ENCODE data around the gene NR1I2. TPM values are rescaled to one million over a fixed set of nuclear protein-coding genes. Genes with fewer than 3 reads are reported as not detected.
A peak's percentile ranks its signal among the peaks of the same experiment; 100 is the strongest.

NR1I2 gene
- total RNA-seq, 1 donor from 2014 or later, result not detected

DNA sequence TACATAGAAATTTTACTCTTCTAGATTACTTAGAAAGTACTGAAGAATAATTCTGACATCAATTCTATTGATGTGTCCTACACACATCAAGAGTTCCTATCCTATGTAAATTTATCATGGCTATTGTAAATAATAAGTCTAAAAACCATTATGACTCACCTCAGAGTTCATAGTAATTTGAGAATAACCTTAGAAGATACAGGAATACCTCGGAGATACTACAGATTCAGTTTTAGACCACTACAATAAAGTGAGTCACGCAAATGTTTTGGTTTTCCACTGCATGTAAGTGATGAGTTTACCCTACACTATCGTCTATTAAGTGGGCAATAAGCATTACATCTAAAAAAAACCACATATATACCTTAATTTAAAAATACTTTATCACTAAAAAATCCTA is 74.8 kb downstream of the NR1I2 start:
- Mint-ChIP-seq H3K4me3 (ENCODE audit: unreplicated experiment) (no peak overlapping the region), H3K27ac (ENCODE audit: unreplicated experiment) (no peak overlapping the region), H3K9me3 (ENCODE audit: unreplicated experiment) (peaks cover 10% of the 10 kb centered on the region), H3K4me1 (ENCODE audit: low read depth, unreplicated experiment) (no peaks in the 10 kb centered on the region), H3K36me3 (ENCODE audit: low read depth, unreplicated experiment) (peaks cover 46% of the 10 kb centered on the region), H3K27me3 (ENCODE audit: low read depth, unreplicated experiment) (no peaks in the 10 kb centered on the region)
- H3K4me2 ChIP-seq (ENCODE audit: low read length), result no peak overlapping the region
- H2AFZ ChIP-seq (ENCODE audit: low read depth, low read length), result no peak overlapping the region
- no peak for TF ChIP-seq EZH2 (IDR thresholded peaks at IDR 0.05; ENCODE audit: insufficient read depth, low read length)
- TF ChIP-seq, protein P1, sequence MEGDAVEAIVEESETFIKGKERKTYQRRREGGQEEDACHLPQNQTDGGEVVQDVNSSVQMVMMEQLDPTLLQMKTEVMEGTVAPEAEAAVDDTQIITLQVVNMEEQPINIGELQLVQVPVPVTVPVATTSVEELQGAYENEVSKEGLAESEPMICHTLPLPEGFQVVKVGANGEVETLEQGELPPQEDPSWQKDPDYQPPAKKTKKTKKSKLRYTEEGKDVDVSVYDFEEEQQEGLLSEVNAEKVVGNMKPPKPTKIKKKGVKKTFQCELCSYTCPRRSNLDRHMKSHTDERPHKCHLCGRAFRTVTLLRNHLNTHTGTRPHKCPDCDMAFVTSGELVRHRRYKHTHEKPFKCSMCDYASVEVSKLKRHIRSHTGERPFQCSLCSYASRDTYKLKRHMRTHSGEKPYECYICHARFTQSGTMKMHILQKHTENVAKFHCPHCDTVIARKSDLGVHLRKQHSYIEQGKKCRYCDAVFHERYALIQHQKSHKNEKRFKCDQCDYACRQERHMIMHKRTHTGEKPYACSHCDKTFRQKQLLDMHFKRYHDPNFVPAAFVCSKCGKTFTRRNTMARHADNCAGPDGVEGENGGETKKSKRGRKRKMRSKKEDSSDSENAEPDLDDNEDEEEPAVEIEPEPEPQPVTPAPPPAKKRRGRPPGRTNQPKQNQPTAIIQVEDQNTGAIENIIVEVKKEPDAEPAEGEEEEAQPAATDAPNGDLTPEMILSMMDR (IDR thresholded peaks at IDR 0.05; ENCODE audit: insufficient read depth, low read depth, low read length), result no peak
- H3K4me1 ChIP-seq (ENCODE audit: insufficient read depth, low read length), result no peaks in the 10 kb centered on the region
- no peaks in the 10 kb centered on the region for H3K27me3 ChIP-seq (ENCODE audit: insufficient read depth, low read length)
- H4K20me1 ChIP-seq (ENCODE audit: insufficient read depth, low read length), result peaks cover 5% of the 10 kb centered on the region
- H3K9ac ChIP-seq (ENCODE audit: low read length), result no peak overlapping the region
- H3K36me3 ChIP-seq (ENCODE audit: insufficient read depth, low read length), result no peaks in the 10 kb centered on the region
- peak; percentile 15 for DNase-seq (ENCODE audit: low read depth)
- H3K27ac ChIP-seq (ENCODE audit: low read depth, low read length), result no peak overlapping the region
- no peaks in the 10 kb centered on the region for H3K79me2 ChIP-seq (ENCODE audit: insufficient read depth, low read length)
- no peaks in the 10 kb centered on the region for H3K9me3 ChIP-seq (ENCODE audit: insufficient read depth, low read depth, low read length)
- no peak overlapping the region for H3K4me3 ChIP-seq (ENCODE audit: insufficient read depth, low read depth, low read length)
- FAIRE-seq, result no peak

DNA sequence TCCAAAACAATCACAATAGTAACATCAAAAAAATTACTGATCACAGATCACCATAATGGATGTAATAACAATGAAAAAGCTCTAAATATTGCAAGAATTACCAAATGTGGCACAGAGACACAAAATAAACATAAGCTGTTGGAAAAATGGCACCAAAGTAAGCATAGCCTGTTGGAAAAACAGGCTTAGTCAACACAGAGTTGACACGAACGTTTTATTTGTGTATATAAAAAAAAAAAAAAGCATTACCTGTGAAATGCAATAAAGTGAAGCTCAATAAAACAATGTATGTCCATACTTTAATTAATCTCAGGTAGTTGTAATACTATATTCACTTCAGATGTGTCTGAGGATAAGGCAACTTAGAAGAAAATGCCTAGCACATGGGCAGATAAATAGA is 77.1 kb downstream of the NR1I2 start:
- H3K27ac Mint-ChIP-seq (ENCODE audit: unreplicated experiment), result no peak overlapping the region
- TF ChIP-seq EZH2 (IDR thresholded peaks at IDR 0.05; ENCODE audit: insufficient read depth, low read length), result no peak
- TF ChIP-seq, protein P1 (IDR thresholded peaks at IDR 0.05; ENCODE audit: insufficient read depth, low read depth, low read length), result no peak
- no peaks in the 10 kb centered on the region for H3K4me1 ChIP-seq (ENCODE audit: insufficient read depth, low read length)

DNA sequence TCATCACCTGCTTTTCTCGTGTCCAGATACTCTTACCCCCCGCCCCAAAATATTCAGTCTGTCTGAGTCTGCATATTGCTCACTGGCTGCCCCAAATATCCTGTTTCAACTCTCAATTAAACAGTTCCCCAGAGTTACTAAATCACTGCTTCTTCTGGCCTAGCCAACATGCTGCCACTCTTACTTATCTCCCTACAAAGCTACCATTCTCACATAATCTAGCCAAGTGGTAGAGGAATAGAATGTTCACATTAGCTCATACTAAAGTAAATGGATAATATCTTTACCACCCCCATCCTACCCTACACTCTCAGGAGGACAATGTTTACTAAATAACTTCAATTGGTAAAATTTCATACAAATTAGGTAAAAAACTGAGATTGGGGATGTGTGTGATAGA is 77.8 kb downstream of the NR1I2 start:
- Histone ChIP-seq H3K9me3 (ENCODE audit: insufficient read depth, low read depth, low read length) (no peaks in the 10 kb centered on the region), H3K4me1 (ENCODE audit: insufficient read depth, low read length) (no peaks in the 10 kb centered on the region), H2AFZ (ENCODE audit: low read depth, low read length) (no peak overlapping the region), H3K4me2 (ENCODE audit: low read length) (no peak overlapping the region), H3K27ac (ENCODE audit: low read depth, low read length) (no peak overlapping the region), H3K79me2 (ENCODE audit: insufficient read depth, low read length) (no peaks in the 10 kb centered on the region), H3K4me3 (ENCODE audit: insufficient read depth, low read depth, low read length) (no peak overlapping the region), H3K27me3 (ENCODE audit: insufficient read depth, low read length) (no peaks in the 10 kb centered on the region), H3K36me3 (ENCODE audit: insufficient read depth, low read length) (peaks cover 11% of the 10 kb centered on the region), H4K20me1 (ENCODE audit: insufficient read depth, low read length) (peaks cover 5% of the 10 kb centered on the region), H3K9ac (ENCODE audit: low read length) (no peak overlapping the region)
- FAIRE-seq (no peak), DNase-seq (ENCODE audit: low read depth) (no peak)
- no peak for TF ChIP-seq EZH2 (IDR thresholded peaks at IDR 0.05; ENCODE audit: insufficient read depth, low read length)
- TF ChIP-seq, protein P1 (IDR thresholded peaks at IDR 0.05; ENCODE audit: insufficient read depth, low read depth, low read length), result no peak
- Mint-ChIP-seq H3K36me3 (ENCODE audit: low read depth, unreplicated experiment) (peaks cover 41% of the 10 kb centered on the region), H3K27ac (ENCODE audit: unreplicated experiment) (peak overlapping the region; percentile 6), H3K4me3 (ENCODE audit: unreplicated experiment) (no peak overlapping the region), H3K9me3 (ENCODE audit: unreplicated experiment) (peaks cover 8% of the 10 kb centered on the region), H3K27me3 (ENCODE audit: low read depth, unreplicated experiment) (no peaks in the 10 kb centered on the region), H3K4me1 (ENCODE audit: low read depth, unreplicated experiment) (no peaks in the 10 kb centered on the region)

More for the DNA sequence above, 77.1 kb downstream of the NR1I2 start:
- Mint-ChIP-seq H3K27me3 (ENCODE audit: low read depth, unreplicated experiment) (no peaks in the 10 kb centered on the region), H3K36me3 (ENCODE audit: low read depth, unreplicated experiment) (peaks cover 46% of the 10 kb centered on the region), H3K4me1 (ENCODE audit: low read depth, unreplicated experiment) (no peaks in the 10 kb centered on the region), H3K9me3 (ENCODE audit: unreplicated experiment) (peaks cover 8% of the 10 kb centered on the region), H3K4me3 (ENCODE audit: unreplicated experiment) (no peak overlapping the region)
- H4K20me1 ChIP-seq (ENCODE audit: insufficient read depth, low read length), result peaks cover 5% of the 10 kb centered on the region
- H3K4me3 ChIP-seq (ENCODE audit: insufficient read depth, low read depth, low read length), result no peak overlapping the region
- FAIRE-seq, result no peak
- DNase-seq (ENCODE audit: low read depth), result no peak
- peaks cover 11% of the 10 kb centered on the region for H3K36me3 ChIP-seq (ENCODE audit: insufficient read depth, low read length)
- H3K27me3 ChIP-seq (ENCODE audit: insufficient read depth, low read length), result no peaks in the 10 kb centered on the region
- no peaks in the 10 kb centered on the region for H3K79me2 ChIP-seq (ENCODE audit: insufficient read depth, low read length)
- no peak overlapping the region for H3K27ac ChIP-seq (ENCODE audit: low read depth, low read length)
- H3K9ac ChIP-seq (ENCODE audit: low read length), result no peak overlapping the region
- no peak overlapping the region for H2AFZ ChIP-seq (ENCODE audit: low read depth, low read length)
- H3K4me2 ChIP-seq (ENCODE audit: low read length), result no peak overlapping the region
- H3K9me3 ChIP-seq (ENCODE audit: insufficient read depth, low read depth, low read length), result no peaks in the 10 kb centered on the region

Measured in astrocyte (in vitro differentiated cells and primary cell).